Natural killer cell (primary cell): ENCODE measurements around the gene CENPB. TPM values are rescaled to one million over a fixed set of nuclear protein-coding genes. Genes with fewer than 3 reads are reported as not detected.
A peak's percentile ranks its signal among the peaks of the same experiment; 100 is the strongest.

Experiments
- ATAC-seq, 3 donors: fragments of 150-1000 bp in 2 of 3; fragments of 200-7000 bp in 1 of 3; cut with Tn5 transposase; 1 replicate in 1 of 3; 2 replicates in 2 of 3; pipeline ENCODE4 v1.10.0; 2021; ENCODE audit warnings: mild to moderate bottlenecking in 2 of 3, moderate library complexity in 2 of 3
- DNase-seq, 2 donors: peaks; one replicate each; pipeline versions ENCODE4 v3.0.0 to v3.0.0-alpha.2; 2013 to 2021; ENCODE audit warnings: mixed read lengths in 1 of 2
- H3K27ac ChIP-seq: one replicate; pipeline ENCODE4 v1.5.1; 2013; ENCODE audit warnings: mild to moderate bottlenecking, low read length
- H3K27me3 ChIP-seq: one replicate; pipeline ENCODE4 v1.6.1; 2013; ENCODE audit warnings: low read length; ENCODE audit not compliant: control insufficient read depth, insufficient read depth
- H3K36me3 ChIP-seq: one replicate; pipeline ENCODE4 v1.6.1; 2013; ENCODE audit warnings: low read length; ENCODE audit not compliant: control insufficient read depth, insufficient read depth
- H3K4me1 ChIP-seq: one replicate; pipeline ENCODE4 v1.6.1; 2013; ENCODE audit warnings: low read length; ENCODE audit not compliant: control insufficient read depth, insufficient read depth
- H3K4me3 ChIP-seq: one replicate; pipeline ENCODE4 v1.5.1; 2013; ENCODE audit warnings: low read length
- H3K9me3 ChIP-seq: one replicate; pipeline ENCODE4 v1.6.1; 2013; ENCODE audit warnings: low read length; ENCODE audit not compliant: control insufficient read depth, insufficient read depth
- H3K27ac Mint-ChIP-seq, 2 donors: one replicate each; pipeline ENCODE4 v1.8.0; 2022; ENCODE audit warnings: mild to moderate bottlenecking in 2 of 2, mixed read lengths in 2 of 2, moderate library complexity in 1 of 2
- H3K27me3 Mint-ChIP-seq, 2 donors: one replicate each; pipeline ENCODE4 v1.8.0; 2022; ENCODE audit warnings: low read depth in 2 of 2, mixed read lengths in 2 of 2
- H3K36me3 Mint-ChIP-seq: one replicate; pipeline ENCODE4 v1.8.0; 2022; ENCODE audit warnings: mixed read lengths
- H3K4me1 Mint-ChIP-seq, 2 donors: one replicate each; pipeline ENCODE4 v1.8.0; 2022; ENCODE audit warnings: mixed read lengths in 2 of 2
- H3K4me3 Mint-ChIP-seq: one replicate; pipeline ENCODE4 v1.8.0; 2022; ENCODE audit warnings: mild to moderate bottlenecking, moderate library complexity, mixed read lengths
- H3K9me3 Mint-ChIP-seq, 2 donors: one replicate each; pipeline ENCODE4 v1.8.0; 2022; ENCODE audit warnings: mixed read lengths in 2 of 2
- CTCF ChIP-seq: fragments of 200-600 bp; IDR thresholded peaks from one replicate; pipeline ENCODE4 v1.8.0; 2022; ENCODE audit warnings: antibody characterized with exemption
- WGBS: methylation state at CpG from one replicate; pipeline ENCODE4 v1.1.7; 2013; ENCODE audit warnings: missing lambda C conversion rate; ENCODE audit not compliant: insufficient coverage; 5-methylcytosine and 5-hydroxymethylcytosine counted together
- intact Hi-C: fragments of 100-400 bp; cut with micrococcal nuclease; formaldehyde crosslinking; loops from one replicate; pipeline ENCODE4 v1.14.2; 2022
- total RNA-seq, 4 donors: library from RNA; stranded (reverse); fragments of 120-200 nt in 1 of 4; gene quantifications; one replicate each; pipeline versions ENCODE4 v1.2.3 to v1.2.4, GENCODE V29; 2013 to 2022

Gene CENPB
- total RNA-seq, 3 donors from 2014 or later (not counting 1 experiment from before 2014, with no cell fraction given) = 46.7 to 62.6 (median 55.4) TPM

DNA sequence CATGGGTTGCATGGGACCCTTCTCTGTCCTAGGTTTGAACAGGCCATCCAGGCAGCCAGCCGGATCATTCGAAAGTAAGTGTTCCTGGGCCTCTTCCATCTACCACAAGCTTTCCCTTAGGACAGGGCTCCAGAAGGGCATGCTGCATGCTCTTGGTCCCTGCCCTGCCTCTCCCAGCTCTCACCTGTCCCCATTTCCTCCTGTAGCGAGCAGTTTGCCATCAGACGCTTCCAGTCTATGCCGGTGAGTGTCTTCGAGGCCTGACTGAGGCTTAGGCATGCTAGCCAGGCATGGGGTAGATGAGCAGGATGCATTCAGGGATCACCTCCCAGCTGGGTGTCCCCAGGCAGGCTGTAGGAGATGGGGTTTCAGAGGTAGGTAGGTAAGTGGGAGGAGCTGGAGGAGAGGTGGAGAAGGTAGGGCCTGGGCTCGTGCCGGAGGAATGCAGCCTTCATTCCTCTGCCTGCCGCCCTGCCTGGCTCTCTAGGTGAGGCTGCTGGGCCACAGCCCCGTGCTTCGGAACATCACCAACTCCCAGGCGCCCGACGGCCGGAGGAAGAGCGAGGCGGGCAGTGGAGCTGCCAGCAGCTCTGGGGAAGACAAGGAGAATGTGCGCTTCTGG is 13.8 kb upstream of the CENPB start:
- H3K9me3 Mint-ChIP-seq = no peaks in the 10 kb centered on the region
- peaks cover 19% of the 10 kb centered on the region for H3K36me3 Mint-ChIP-seq
- peak overlapping the region; percentile 29 to 45 for H3K27ac Mint-ChIP-seq
- no peak for TF ChIP-seq CTCF
- ATAC-seq = no peak
- Histone ChIP-seq H3K4me1 (peaks cover 92% of the 10 kb centered on the region), H3K27me3 (no peaks in the 10 kb centered on the region), H3K36me3 (peaks cover 62% of the 10 kb centered on the region), H3K27ac (peak overlapping the region; percentile 64), H3K9me3 (no peaks in the 10 kb centered on the region), H3K4me3 (no peak overlapping the region)
- H3K27me3 Mint-ChIP-seq = no peaks in the 10 kb centered on the region
- DNase-seq = no peak
- intact Hi-C loops = no loop called here
- H3K4me1 Mint-ChIP-seq = peaks cover 33 to 72% of the 10 kb centered on the region in 2 donors
- WGBS = 94% methylated on average over 18 of the region's 18 CpGs
- H3K4me3 Mint-ChIP-seq = peak overlapping the region; percentile 52

DNA sequence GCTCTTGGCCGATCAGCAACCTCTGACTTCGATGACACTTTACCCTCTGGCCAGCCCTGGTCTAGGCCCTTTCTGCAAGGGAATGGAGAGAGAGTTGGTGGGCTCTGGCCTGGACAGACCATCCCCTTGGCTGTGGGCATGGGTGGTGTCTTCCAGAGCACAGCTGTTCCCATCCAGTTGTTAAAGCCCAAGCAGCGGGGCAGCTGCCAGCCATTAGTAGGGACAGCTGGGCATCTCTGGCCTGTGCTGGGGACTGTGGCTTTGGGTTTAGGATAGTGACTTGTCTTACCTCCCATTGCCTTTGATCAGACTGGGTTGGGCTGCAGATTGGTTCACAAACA is 12.3 kb upstream of the CENPB start:
- ATAC-seq = no peak

DNA sequence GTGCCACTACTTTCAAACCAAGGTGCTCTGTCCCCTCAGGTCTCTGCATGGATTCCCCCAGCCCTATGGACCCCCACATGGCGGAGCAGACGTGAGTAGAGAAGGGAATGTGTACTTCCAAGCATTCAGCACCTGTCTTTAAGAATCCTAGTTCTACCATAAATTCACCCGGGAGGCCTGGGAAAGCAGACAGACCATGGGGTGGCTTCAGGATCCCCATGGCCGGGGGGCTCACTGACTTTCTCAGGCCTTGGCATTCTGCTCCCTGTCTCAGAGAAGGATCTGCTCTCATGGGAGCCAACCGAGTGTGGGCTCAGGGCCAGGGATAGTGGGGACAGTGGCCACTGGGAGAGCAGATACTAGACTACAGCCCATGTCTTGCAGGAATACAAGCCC is 11.8 kb upstream of the CENPB start:
- DNase-seq = no peak
- H3K4me1 ChIP-seq = peaks cover 82% of the 10 kb centered on the region
- Mint-ChIP-seq H3K36me3 (peaks cover 9% of the 10 kb centered on the region), H3K4me1 (peaks cover 30 to 60% of the 10 kb centered on the region in 2 donors), H3K9me3 (no peaks in the 10 kb centered on the region), H3K27me3 (no peaks in the 10 kb centered on the region), H3K4me3 (peak overlapping the region; percentile 97), H3K27ac (peak overlapping the region; percentile 96)
- intact Hi-C loops = loop anchor here (5.0 kb wide), 1 partner anchor 49 kb away; the partner anchor contains the start of gene MAVS
- H3K27ac ChIP-seq = peak overlapping the region; percentile 64
- 79% methylated on average over 5 of the region's 5 CpGs for whole genome bisulfite sequencing
- no peak for TF ChIP-seq CTCF
- H3K4me3 ChIP-seq = no peak overlapping the region
- peaks cover 42% of the 10 kb centered on the region for H3K36me3 ChIP-seq
- no peaks in the 10 kb centered on the region for H3K9me3 ChIP-seq
- H3K27me3 ChIP-seq = no peaks in the 10 kb centered on the region
- ATAC-seq = no peak

More for the DNA sequence above, 12.3 kb upstream of the CENPB start:
- TF ChIP-seq CTCF = no peak
- no peaks in the 10 kb centered on the region for H3K9me3 Mint-ChIP-seq
- H3K4me1 ChIP-seq = peaks cover 87% of the 10 kb centered on the region
- peak overlapping the region; percentile 97 for H3K4me3 Mint-ChIP-seq
- H3K36me3 ChIP-seq = peaks cover 47% of the 10 kb centered on the region
- 78% methylated on average over 3 of the region's 3 CpGs for WGBS
- H3K27me3 ChIP-seq = no peaks in the 10 kb centered on the region
- peaks cover 14% of the 10 kb centered on the region for H3K36me3 Mint-ChIP-seq
- intact Hi-C loops = loop anchor here (5.0 kb wide), 1 partner anchor 48 kb away; the partner anchor contains the start of gene MAVS
- no peaks in the 10 kb centered on the region for H3K27me3 Mint-ChIP-seq
- H3K27ac Mint-ChIP-seq = peak overlapping the region; percentile 96
- H3K4me3 ChIP-seq = no peak overlapping the region
- no peaks in the 10 kb centered on the region for H3K9me3 ChIP-seq
- DNase-seq = no peak
- H3K27ac ChIP-seq = peak overlapping the region; percentile 64
- peaks cover 30 to 65% of the 10 kb centered on the region in 2 donors for H3K4me1 Mint-ChIP-seq
